NCI-H1694 treated with DMSO at 0.1 percent for 48 hours (cell line): ENCODE results near the gene PRXL2B.
"Not testable (repeated sequence)": the region's sequence is repeated elsewhere in the genome, so short reads cannot be mapped to it uniquely, and the experiment has no call there.

ENCODE experiments used
- DNase-seq: peaks from one replicate; lab custom pipeline; 2025; lab: John Stamatoyannopoulos, UW

Gene PRXL2B

DNA sequence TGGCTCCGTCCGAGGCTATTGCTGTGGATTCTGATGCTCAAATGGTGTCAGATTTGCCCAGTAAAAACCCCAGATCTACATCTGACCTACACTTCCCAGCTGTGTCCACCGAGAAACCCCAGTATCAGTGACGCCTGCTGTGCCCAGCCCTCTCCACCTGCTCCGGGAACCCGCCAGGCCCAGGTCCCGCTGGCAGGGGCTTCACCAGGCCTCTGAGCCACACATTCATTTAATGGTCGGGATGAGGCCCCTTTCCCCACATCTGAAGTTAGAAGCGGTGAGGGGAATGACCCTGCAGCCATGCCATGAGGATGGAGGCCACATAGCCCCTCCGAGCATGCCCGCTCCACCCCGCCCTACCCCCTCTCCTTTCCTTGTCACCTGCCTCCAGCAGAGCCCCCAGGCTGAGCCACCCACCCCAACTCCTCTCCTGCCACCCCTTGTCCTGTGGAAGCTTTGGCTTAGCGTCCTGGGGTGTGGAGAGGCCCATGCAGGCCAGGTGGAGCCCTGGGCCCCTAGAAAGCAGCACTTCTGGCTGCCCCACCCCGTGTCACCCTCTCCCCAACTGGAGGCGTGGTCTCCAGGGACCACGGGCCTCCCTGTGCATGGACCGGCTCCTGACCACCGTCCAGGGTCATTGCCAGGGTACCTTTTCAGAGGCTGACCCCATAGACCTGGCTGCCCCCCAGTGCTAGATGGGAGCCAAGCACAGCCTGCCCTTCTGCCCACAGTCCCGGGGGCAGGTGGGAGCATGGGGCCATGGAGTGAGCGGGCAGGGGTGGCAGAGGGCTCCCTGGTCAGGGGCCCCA is 22.4 kb upstream of the PRXL2B start:
- no peak for DNase-seq

DNA sequence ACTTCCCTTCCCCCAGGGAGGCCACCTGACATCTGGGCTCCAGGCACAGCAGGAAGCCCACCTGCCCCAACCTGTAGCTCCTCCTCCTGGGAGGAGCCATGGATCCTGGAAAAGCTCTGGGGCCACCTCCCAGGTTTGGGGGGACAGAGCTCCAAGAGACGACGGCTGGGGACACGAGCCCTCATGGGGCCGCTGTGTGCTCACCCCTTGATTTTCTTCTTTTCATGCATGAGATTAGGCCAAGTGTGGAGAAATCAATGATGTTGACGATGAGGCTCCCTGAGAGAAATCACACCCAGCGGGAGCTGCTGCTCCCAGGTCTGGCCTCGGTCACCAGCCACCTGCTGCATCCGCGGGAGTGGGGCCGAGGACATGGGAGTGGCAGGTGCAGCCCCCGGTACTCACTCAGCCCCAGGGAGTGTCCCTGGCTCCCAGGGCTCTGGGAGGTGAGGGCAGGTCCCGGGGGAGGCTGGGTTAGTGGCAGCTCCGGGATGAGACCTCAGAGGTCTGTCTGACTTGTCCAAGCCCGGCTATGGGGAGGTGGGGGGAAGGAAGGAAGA is 21.7 kb upstream of the PRXL2B start:
- DNase-seq: no peak

DNA sequence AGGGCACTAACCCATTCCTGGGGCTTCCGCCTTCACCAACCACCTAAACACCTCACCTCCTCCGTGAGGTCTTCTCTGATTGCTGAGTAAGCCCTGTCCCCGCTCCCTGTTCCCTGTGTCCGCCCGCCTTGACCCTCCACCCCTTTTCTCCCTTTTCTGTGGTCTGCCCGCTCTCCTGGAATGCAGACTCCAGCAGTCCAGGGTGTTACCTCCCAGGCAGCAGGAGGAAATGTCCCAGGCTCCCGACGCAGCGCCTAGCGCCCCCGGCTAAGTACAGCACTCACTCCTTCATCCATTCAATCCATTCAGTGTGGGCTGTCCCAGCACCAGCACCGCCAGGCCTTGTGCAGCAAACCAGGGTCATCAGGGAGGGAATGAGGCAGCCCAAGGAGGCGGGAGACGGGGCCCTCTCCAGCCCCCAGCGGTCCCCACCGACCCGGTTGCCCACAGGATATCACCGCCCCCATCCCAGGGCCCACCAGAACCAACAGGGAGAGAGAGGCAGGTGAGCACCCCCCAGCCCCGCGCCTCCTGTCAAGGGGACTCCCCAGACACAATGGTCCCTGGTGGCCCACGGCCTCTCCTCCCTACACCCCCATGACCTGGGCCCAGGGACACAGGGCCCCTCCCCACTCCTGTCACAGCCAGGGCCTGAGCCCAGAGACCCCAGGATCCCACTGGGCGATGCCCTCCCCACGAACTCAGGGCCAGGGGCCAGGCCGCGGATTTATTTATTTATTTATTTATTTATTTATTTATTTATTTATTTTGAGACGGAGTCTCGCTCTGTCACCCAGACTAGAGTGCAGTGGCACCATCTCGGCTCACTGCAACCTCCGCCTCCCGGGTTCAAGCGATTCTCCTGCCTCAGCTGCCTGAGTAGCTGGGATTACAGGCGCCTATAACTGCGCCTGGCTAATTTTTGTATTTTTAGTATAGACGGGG is 20.2 kb upstream of the PRXL2B start:
- no peak for DNase-seq

DNA sequence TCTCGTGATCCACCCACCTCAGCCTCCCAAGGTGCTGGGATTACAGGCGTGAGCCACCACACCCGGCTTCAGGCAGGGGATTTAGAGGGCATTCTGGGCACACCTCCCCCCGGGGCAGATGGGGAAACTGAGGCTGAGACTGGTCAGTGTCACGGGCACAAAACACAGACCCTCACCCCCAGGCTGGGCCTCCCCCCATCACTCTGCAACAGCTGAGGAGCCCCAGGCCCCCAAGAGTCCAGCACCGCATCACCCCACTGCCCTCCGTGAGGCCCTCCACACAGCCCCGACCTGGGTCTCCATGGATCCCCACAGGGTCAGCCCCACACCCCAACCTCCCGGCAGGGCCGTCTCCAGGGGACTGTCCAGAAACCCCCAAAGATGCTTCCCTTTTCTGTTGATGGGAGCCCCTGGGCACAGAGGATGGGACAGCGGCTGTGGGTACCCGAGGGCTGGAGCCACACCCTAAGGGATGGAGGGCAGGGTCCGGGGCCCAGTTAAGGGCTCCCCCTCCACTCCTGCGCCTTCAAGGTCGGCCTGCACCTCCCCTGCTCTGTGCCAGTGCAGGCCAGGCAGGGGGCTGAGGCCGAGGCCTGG is 19.4 kb upstream of the PRXL2B start:
- no peak for DNase-seq

DNA sequence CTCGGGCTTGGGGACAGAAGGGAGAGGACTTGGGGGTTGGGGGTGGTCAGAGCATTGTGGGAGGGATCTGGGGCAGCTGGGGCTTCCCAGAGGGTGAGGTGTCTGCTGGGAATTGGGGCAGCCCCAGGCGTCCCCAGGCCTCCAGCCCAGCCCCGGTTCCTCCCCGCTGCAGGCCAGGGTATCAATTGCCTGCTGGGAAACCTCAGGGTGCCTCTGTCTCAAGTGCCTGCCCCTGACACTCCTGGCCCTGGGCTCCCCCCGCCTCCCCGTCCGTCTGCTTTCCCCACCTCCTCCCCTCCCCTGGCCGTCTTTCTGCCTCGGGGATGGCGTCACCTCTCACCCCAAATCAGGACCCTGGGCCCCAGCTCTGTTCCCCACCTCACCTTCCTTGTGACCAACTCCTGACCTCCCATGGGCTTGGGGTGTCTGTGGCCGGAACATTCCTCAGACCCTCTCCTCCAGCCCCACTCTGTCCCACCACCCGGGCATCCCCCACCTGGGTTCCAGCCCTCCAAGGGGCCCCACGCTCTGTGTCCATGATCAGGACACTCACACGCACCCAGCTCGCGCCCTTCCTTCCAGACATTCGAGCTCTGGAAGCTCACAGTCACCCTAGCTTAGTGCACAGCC is 18.3 kb upstream of the PRXL2B start:
- DNase-seq: not testable (repeated sequence)

DNA sequence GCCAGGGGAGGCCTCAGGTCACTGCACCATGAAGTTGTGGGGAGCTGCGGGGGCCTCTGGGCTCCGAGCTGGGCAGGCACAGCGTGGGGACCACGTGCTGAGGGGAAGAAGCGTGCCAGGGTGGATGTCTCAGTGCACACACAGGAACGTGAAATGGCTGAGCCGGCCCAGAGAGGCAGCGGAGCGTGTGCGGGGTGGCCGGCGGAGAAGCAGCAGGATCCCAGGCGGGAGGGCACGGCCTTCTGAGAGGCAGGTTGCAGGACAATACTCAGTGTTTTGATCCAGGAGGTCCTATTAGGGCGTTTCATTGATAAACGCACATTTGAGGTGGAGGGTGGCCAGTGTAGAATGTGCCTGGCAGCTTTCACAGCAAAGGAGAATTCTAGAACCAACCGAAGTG is 17.5 kb upstream of the PRXL2B start:
- DNase-seq: no peak

DNA sequence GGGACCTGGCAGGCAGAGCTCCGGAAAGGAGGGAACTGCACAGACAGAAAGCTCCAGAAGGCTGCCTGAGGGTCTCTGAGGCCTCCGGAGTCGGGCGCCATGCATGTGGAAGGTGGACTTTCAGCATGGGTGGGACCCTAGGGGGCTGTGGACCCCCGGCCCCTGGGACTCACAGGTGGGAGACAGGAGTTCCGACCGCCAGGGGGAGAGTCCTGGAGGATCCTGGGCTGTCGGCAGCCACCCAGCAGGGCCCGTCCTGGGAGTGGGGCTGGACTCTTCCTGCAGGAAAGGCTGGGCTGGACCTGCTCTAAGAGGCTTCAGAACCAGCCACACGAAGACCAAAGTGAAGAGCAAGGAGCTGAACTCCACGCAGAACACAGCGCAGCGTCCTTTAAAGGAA is 16.9 kb upstream of the PRXL2B start:
- not testable (repeated sequence) for DNase-seq

DNA sequence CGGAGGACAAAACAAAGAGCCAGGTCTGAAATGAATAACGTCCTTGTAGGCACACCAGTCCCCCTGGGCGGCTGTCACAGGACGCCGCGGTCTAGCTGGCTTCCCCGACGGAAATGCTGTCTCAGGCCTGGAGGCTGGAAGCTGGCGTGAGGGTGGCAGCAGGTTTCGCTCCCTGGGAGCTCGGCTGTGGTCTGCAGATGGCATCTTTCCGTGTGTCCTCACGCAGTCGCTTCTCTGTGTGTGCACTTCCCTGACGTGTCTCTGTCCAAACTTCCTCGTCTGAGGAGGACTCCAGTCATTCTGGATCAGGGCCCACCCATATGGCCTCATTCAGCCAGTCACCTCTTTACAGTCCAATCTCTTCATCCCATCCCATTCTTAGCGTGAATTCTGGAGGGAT is 16.2 kb upstream of the PRXL2B start:
- DNase-seq: no peak

DNA sequence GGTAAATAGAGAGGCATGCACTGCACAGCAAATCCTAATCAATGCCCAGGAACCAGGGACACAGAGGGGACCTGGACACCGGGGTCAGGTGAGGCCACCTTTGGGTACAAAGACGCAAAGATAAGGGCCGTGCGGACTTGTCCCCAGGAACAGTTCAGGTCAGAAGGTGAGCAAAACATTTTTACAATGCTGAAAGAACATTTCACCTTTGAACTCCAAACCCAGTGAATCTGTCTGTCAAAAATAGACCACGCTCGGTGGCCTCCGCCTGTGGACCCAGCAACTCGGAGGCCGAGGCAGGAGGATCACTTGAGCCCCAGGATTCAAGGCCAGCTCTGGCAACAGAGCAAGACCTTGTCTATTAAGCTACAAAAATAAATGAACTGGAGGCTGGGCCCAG is 15.2 kb upstream of the PRXL2B start:
- DNase-seq: no peak

DNA sequence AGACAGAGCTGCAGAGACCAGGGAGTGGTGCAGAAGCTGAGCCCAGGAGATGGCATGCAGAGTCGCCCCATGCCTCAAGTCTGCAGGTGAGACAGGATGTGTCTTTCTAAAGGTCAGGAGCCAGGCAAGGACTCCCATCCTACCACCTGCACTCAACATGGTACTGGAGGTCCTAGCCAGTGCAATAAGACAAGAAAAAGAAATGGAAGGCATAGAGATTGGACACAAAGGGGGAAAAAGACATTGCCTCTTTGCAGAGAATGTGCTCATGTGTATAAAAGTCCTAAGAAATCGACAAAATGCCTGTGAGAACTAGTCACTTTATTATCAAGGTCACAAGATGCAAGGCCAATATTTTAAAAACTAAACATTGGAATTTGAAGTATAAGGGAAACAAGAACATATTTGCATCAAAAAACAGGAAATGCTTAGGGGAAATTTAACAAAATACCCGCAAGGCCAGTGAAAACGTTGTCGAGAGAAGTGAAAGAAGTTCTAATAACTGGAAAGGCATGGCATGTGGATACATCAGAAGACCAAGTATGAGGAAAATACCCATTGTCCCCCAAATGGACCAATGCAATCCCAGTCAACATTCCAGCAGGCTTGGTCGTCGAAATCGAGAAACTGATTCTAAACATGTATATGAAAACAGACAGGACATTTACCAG is 13.2 kb upstream of the PRXL2B start:
- DNase-seq: no peak

DNA sequence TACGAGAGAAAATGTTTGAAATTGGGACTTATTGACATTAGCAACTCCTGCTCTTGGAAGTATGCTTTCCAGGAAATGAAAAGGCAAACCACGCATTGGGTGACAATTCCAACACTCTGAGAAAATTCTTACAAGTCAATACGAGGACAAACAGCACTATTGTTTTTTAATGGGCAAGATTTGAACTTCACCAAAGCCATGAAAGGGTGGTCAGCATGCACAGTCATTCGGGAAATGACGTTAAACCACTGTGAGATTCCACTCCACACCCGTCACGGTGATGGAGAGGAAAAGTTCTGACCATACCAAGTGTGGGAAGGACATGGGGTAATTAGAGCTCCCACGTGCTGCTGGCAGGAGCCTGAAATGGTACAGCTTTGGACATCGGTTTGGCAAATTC is 12.2 kb upstream of the PRXL2B start:
- DNase-seq: no peak

DNA sequence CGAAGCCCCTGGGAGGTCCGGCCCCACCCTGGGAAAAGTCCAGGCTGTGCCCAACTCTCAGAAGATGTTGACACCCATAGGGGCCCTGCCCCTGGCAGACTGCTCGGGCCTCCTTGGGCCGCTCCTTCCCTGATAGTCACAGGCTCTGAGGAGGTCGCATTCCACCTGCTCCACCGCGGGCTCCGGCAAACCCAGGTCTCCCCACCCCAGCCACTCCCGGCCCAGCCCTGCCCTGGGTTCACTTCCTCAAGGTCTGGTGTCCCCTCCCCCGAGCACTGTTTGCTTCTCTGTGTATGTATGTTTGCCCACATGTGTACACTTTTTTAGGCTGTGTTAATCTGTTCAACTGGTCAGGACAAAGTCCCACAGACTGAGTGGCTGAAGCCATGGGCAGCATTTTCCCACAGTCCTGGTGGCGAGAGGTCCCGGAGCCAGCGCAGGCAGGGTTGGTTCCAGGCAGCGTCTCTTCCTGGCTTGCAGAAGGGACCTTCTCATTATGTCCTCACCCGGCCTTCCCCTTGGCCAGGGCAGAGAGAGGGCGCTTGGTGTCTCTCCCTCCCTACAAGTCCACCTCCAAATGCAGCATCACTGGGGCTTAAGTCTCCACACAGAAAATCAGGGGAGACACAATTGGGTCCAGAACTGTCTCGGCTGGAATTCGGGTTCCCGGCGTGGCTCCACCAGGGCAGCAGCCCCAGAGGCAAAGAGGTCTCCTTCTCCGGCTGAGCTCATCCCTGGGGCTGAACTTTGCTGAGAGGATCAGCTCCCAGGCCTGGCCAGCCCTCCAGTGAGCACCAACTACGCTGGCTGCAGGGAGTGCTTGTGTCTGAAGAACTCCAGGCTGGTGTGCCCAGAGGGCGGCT is 10.5 kb upstream of the PRXL2B start:
- no peak for DNase-seq

DNA sequence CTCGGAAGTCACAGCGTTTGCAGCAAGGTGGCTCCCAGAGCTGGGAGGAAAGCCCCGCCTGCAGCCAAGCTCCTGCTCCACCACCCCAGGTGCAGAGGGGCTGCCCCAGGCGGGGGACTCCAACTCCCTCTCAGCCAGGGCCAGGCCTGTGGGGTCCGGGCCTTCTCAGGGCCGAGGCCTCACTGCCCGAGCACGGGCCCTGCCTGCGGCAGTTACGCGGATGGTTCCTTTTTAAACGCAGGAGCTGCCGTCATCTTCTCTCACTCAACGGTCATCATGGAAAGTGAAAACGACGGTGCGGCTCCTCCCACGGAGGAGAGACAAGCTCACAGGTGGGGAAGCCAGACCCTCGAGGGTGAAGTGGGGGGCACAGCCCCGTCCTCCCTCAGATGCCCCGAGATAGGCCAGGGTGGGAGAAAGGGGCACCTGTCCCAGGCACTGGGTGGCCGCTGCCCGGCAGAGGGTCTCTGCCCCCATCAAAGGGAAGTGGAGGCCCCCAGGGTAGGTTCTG is 9.0 kb upstream of the PRXL2B start:
- DNase-seq: not testable (repeated sequence)

DNA sequence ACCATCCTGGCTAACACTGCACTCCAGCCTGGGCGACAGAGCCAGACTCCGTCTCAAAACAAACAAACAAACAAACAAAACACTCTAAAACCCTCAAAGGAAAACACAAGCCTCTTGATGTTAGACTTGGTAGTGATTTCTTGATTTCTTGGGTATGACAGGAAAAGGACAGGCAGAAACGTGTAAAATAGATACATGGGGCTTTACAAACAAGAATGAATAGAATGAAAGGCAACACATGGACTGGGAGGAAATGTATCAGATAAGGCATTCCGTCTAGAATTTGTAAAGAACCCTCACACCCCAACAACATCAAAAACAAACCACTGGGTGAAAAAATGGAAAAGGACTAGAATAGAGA is 7.8 kb upstream of the PRXL2B start:
- no peak for DNase-seq

DNA sequence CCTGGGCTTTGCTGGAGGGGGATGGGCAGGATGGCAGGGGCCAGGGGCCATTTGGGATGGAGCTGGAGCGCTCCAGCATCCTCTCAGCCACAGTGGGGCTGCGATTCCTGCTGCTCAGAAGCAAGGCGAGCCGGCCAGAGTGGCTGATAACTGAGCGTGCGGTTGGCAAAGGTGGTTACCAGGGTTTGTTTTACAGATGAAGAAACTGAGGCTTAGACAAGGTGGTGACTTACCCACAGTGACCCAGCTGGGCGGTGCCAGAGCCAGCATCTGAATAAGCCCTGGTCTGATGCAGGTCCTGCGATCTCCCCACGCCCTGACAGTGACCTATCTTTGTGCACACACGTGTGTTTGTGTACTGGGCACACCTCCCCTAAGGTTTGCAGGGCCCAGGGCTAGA is 5.9 kb upstream of the PRXL2B start:
- DNase-seq: no peak

DNA sequence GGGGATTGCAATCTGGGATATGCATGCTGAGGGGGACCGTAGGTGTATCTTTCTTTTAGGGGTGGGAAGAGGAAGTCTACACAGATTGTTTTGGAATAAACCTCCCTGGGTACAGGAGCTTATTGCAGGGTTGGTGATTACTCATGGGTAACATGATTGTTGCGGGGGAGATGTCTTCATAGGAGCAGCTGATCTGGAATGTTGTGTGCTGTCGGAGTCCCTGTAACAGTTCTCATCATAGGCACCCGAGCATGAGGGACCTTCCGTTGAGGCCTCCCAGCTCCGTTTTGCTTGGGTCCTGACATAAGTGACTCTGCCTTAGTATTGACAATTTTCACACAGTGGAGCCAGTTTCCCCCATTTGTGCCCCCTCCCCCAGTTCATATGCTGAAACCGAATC is 4.2 kb upstream of the PRXL2B start:
- DNase-seq: no peak

DNA sequence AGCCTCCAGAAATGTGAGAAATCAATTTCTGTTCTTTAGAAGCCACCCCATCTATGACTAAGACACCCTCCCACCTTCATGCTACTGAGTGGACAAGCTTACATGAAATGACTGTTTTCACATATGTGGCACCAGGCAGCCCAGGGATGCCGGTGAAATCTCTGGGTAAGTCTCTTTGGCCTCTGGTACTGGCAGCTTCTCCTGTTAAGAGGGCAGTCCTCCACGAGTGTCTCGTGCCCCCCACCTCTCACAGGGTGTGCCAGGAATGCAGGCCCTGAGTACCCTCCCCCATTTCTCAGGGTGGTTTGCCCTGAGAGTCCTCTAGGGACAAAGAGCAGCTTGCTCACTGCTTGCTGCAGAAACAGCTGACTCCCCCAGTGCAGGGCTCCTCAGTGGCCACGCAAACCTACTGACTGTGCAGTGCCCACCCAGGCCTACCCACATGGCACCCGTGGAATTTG is 3.2 kb upstream of the PRXL2B start:
- no peak for DNase-seq

DNA sequence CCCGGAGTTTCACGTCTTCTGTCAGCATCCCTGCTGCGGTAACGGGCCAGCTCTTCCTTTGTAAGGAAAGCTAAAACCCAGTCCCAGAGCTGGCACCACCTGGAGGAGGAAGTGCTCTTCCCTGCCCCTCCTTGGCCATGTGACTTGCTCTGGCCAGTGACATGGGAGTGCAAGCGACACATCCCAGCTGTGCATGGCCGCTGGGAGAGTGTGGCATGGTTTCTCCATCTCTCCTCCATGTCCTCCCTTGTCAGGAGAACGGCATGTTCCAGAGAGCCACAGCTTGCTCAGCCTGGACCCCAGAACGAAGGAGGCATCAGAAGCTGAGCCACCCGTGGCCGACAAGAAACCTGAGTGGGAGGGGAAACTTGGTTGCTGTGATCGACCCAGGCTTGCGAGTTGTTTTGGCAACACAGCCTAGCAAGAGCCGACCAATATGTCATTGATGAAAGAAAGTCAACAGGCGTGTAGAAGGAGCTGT is 2.7 kb upstream of the PRXL2B start:
- no peak for DNase-seq

DNA sequence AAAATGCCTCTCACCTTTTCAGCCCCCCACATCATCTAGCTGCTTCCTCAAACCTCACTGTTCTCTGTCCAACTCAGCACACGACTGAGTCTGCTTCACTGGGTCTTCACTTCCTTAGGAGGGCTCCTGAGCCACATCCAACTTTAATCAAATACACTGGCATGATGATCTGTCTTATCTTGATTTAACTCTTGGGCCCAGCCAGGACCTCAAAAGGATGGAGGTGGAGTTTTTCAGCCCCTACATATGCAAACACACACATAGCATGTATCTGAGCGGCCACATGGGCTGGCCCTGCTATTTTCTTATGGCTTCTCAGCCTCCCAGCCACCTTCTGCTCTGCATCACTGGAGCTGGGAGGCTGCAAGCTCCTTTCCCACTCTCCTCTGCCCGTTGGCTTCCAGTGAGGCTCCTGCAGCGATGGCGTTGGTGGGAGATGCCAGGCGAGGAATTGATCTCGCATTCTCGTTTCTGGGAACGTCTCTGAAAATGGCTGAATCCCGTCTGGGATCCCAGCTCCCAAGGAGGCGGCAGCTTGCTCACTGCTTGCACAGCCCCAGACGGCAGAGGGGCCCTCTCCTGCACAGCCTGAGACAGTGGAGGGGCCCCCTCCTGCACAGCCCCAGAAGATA is 1.8 kb upstream of the PRXL2B start:
- no peak for DNase-seq
